Measurements from ENCODE around the gene BORCS5. TPM values are rescaled to one million over a fixed set of nuclear protein-coding genes. Genes with fewer than 3 reads are reported as not detected.
"Not testable (repeated sequence)": the region's sequence is repeated elsewhere in the genome, so short reads cannot be mapped to it uniquely, and the experiment has no call there.

BORCS5 gene
- total RNA-seq, 2 donors from 2014 or later: 15.2 to 26.1 TPM

DNA sequence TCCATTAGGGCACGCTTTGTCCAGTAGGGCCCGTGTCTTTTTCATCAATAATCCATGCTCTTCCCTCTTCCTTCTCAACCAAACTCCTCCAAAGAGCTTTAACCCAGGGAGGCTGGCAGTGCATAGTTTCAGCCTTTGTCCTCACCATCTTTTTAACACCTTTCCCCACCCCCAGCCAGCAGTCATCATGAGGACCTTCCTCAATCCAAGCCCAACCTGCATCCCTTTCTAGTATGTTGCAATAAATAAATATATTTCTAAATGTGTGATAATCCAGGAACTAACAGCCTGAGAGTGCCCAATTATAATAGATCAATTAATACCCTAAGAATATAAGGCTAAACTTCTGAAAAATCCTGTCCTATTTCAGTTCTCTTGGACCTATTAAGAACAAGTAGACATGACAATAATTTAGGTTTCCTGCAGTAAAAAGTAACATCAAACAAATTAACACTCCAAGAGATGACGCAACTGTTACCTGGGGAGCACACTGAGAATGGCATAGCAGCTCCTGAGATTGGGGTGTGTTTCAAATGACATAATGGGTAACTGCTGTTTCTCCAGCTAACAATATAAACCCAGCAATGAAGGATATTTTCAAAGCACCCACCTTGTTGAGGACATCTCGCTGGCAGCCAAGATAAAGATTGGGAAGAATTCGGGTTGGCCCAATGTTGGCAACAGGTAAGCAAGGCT is 143.2 kb downstream of the BORCS5 start:
- peaks cover 3% of the 10 kb centered on the region for H3K36me3 ChIP-seq (ENCODE audit: control insufficient read depth, insufficient read depth, low read length)
- no peak overlapping the region for H3K4me3 Mint-ChIP-seq
- no peak overlapping the region for H3K9ac ChIP-seq (ENCODE audit: extremely low read depth, low read length, poor library complexity, severe bottlenecking)
- H3K36me3 Mint-ChIP-seq (ENCODE audit: low read depth): peaks cover 14% of the 10 kb centered on the region
- no peaks in the 10 kb centered on the region for H3K27me3 ChIP-seq (ENCODE audit: control insufficient read depth, insufficient read depth, low read length, poor library complexity, severe bottlenecking)
- no peak overlapping the region for H3K4me3 ChIP-seq (ENCODE audit: low read length)
- H3K9me3 ChIP-seq (ENCODE audit: control insufficient read depth, low read length): no peaks in the 10 kb centered on the region
- WGBS, 2 experiments (ENCODE audit: insufficient coverage in 1 of 2, insufficient read length in 1 of 2): 88 to 90% methylated on average over 4 to 5 of the region's 5 CpGs
- H3K27me3 Mint-ChIP-seq (ENCODE audit: insufficient read depth): no peaks in the 10 kb centered on the region
- peak; percentile 68 for DNase-seq
- TF ChIP-seq CTCF (conservative IDR thresholded peaks at IDR 0.05): no peak
- no peaks in the 10 kb centered on the region for H3K9me3 Mint-ChIP-seq
- peaks cover 39% of the 10 kb centered on the region for H3K4me1 Mint-ChIP-seq
- no peak overlapping the region for H3K27ac ChIP-seq (ENCODE audit: low read depth, low read length)
- H3K27ac Mint-ChIP-seq: peak overlapping the region; percentile 11
- H3K4me1 ChIP-seq (ENCODE audit: control insufficient read depth, insufficient read depth, low read length): peaks cover 6% of the 10 kb centered on the region

- no peak overlapping the region for H3K4me3 Mint-ChIP-seq
- Histone ChIP-seq H3K27me3 (ENCODE audit: control insufficient read depth, insufficient read depth, low read length, poor library complexity, severe bottlenecking) (no peaks in the 10 kb centered on the region), H3K27ac (ENCODE audit: low read depth, low read length) (no peak overlapping the region), H3K4me1 (ENCODE audit: control insufficient read depth, insufficient read depth, low read length) (peaks cover 11% of the 10 kb centered on the region), H3K36me3 (ENCODE audit: control insufficient read depth, insufficient read depth, low read length) (peaks cover 3% of the 10 kb centered on the region), H3K9me3 (ENCODE audit: control insufficient read depth, low read length) (no peaks in the 10 kb centered on the region), H3K9ac (ENCODE audit: extremely low read depth, low read length, poor library complexity, severe bottlenecking) (no peak overlapping the region), H3K4me3 (ENCODE audit: low read length) (no peak overlapping the region)
- H3K36me3 Mint-ChIP-seq (ENCODE audit: low read depth): peaks cover 14% of the 10 kb centered on the region
- H3K9me3 Mint-ChIP-seq: no peaks in the 10 kb centered on the region
- WGBS, 2 experiments (ENCODE audit: insufficient coverage in 1 of 2, insufficient read length in 1 of 2): 86 to 94% methylated on average over 2 to 3 of the region's 3 CpGs
- DNase-seq: no peak
- peaks cover 49% of the 10 kb centered on the region for H3K4me1 Mint-ChIP-seq
- TF ChIP-seq CTCF (conservative IDR thresholded peaks at IDR 0.05): no peak
- H3K27ac Mint-ChIP-seq: peak overlapping the region; percentile 30
- no peaks in the 10 kb centered on the region for H3K27me3 Mint-ChIP-seq (ENCODE audit: insufficient read depth)
Measured at GRCh38 chr12:12501121-12501520, 144.2 kb downstream of the BORCS5 start.

- not testable (repeated sequence) for H3K27me3 ChIP-seq (ENCODE audit: control insufficient read depth, insufficient read depth, low read length, poor library complexity, severe bottlenecking); H3K4me3 Mint-ChIP-seq; DNase-seq; H3K9me3 ChIP-seq (ENCODE audit: control insufficient read depth, low read length); H3K27ac Mint-ChIP-seq; H3K9ac ChIP-seq (ENCODE audit: extremely low read depth, low read length, poor library complexity, severe bottlenecking); H3K27ac ChIP-seq (ENCODE audit: low read depth, low read length); H3K27me3 Mint-ChIP-seq (ENCODE audit: insufficient read depth); H3K9me3 Mint-ChIP-seq; H3K4me3 ChIP-seq (ENCODE audit: low read length); H3K36me3 ChIP-seq (ENCODE audit: control insufficient read depth, insufficient read depth, low read length)
- peaks cover 11% of the 10 kb centered on the region for H3K4me1 ChIP-seq (ENCODE audit: control insufficient read depth, insufficient read depth, low read length)
- Mint-ChIP-seq H3K4me1 (peaks cover 59% of the 10 kb centered on the region), H3K36me3 (ENCODE audit: low read depth) (peaks cover 12% of the 10 kb centered on the region)
- WGBS, 2 experiments (ENCODE audit: insufficient coverage in 1 of 2, insufficient read length in 1 of 2): 95 to 98% methylated on average over 5 to 7 of the region's 7 CpGs
Measured at GRCh38 chr12:12502130-12502814, 145.4 kb downstream of the BORCS5 start.
